Stimulated activated CD8-positive, alpha-beta memory T cell treated with anti-CD3 and anti-CD28 coated beads, Interleukin-12 subunit alpha, Interleukin-12 subunit beta, amount 100 ng/mL, for 4 hours (primary cell): ENCODE results near the gene ECE2.
A peak's percentile ranks its signal among the peaks of the same experiment; 100 is the strongest.
"Not testable (repeated sequence)": the region's sequence is repeated elsewhere in the genome, so short reads cannot be mapped to it uniquely, and the experiment has no call there.

Experiments used
- DNase-seq: peaks from one replicate; pipeline ENCODE4 v3.0.0-alpha.2; 2020; ENCODE audit warnings: low read depth

Gene ECE2

GRCh38 chr3:184267249-184267648 is 8.6 kb upstream of the ECE2 start:
- not testable (repeated sequence) for DNase-seq

- DNase-seq: no peak
Measured at GRCh38 chr3:184272269-184272668, 3.6 kb upstream of the ECE2 start.

- DNase-seq: no peak
Measured at GRCh38 chr3:184275381-184275701, 481 bp upstream of the ECE2 start.

GRCh38 chr3:184277366-184277765 is 1.5 kb downstream of the ECE2 start:
- no peak for DNase-seq

GRCh38 chr3:184282941-184283340 is 7.1 kb downstream of the ECE2 start:
- no peak for DNase-seq

GRCh38 chr3:184283681-184284080 is 7.9 kb downstream of the ECE2 start:
- DNase-seq: no peak

- DNase-seq: no peak
Measured at GRCh38 chr3:184284696-184285095, 8.9 kb downstream of the ECE2 start.

GRCh38 chr3:184289426-184289938 is 13.7 kb downstream of the ECE2 start:
- peak; percentile 40 for DNase-seq

- DNase-seq: no peak
Measured at GRCh38 chr3:184290331-184290730, 14.5 kb downstream of the ECE2 start.

- no peak for DNase-seq
Measured at GRCh38 chr3:184291044-184291737, 15.4 kb downstream of the ECE2 start.

GRCh38 chr3:184291738-184292445 is 16.1 kb downstream of the ECE2 start:
- DNase-seq: no peak

- no peak for DNase-seq
Measured at GRCh38 chr3:184295771-184296170, 19.9 kb downstream of the ECE2 start.

- DNase-seq: no peak
Measured at GRCh38 chr3:184296616-184297015, 20.8 kb downstream of the ECE2 start.

- peak; percentile 98 for DNase-seq
Measured at GRCh38 chr3:184298759-184299487, 23.1 kb downstream of the ECE2 start, which contains the start of gene PSMD2. PSMD2 (plus strand) TSS chr3:184299241; CDS start chr3:184299267, 26 bp downstream.

GRCh38 chr3:184299488-184300377 is 23.9 kb downstream of the ECE2 start:
- DNase-seq: no peak

- DNase-seq: no peak
Measured at GRCh38 chr3:184300378-184300720, 24.5 kb downstream of the ECE2 start.

GRCh38 chr3:184305577-184305976 is 29.8 kb downstream of the ECE2 start:
- DNase-seq: no peak

- DNase-seq: no peak
Measured at GRCh38 chr3:184306341-184306972, 30.6 kb downstream of the ECE2 start.

- no peak for DNase-seq
Measured at GRCh38 chr3:184307915-184308314, 32.1 kb downstream of the ECE2 start.

GRCh38 chr3:184308744-184309143 is 32.9 kb downstream of the ECE2 start:
- DNase-seq: no peak

GRCh38 chr3:184311633-184312032 is 35.8 kb downstream of the ECE2 start:
- no peak for DNase-seq

GRCh38 chr3:184314363-184314699 is 38.5 kb downstream of the ECE2 start, which contains the start of gene EIF4G1:
EIF4G1 (plus strand) TSS chr3:184314606; CDS start chr3:184315797, 1,191 bp downstream.
- peak; percentile 89 for DNase-seq
